ENCODE measurements around the gene MTTP. TPM values are rescaled to one million over a fixed set of nuclear protein-coding genes. Genes with fewer than 3 reads are reported as not detected.

Gene MTTP
- total and polyA plus RNA-seq, 11 donors: 0.44 to 5.0 (median 2.2) TPM

DNA sequence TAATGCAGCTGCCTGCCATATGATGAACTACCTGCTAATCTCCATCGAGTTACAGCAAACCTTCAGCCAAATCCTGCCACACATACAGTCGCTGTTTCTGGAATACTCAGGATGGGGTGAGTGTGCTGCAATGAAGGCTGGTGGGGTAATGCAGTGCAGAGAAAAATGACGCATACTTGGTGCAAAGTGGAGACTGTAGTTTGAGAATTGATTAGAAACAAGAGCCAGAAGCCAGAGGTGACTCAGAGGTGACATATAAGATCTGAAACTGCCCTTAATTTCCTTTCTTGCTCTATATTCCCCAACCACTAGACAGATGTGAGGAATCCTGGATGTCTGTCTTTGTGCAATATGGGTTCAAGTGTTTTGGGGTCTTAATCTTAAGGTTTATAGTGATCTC lies 61.0 kb downstream of the MTTP start:
- ATAC-seq (no peak), DNase-seq (no peak)
- no peaks in the 10 kb centered on the region for H3K36me3 ChIP-seq
- no peak overlapping the region for H3K27ac ChIP-seq
- H3K4me1 ChIP-seq: peaks cover 0 to 3% (median 0%) of the 10 kb centered on the region in 12 donors
- no peak for TF ChIP-seq CTCF (IDR thresholded peaks at IDR 0.05)
- TF ChIP-seq POLR2A (IDR thresholded peaks at IDR 0.05): no peak
- no peak overlapping the region for H3K4me3 ChIP-seq
- H3K9me3 ChIP-seq: peaks cover 0 to 3% (median 0%) of the 10 kb centered on the region in 12 donors
- WGBS, 4 donors: 73 to 86% (median 81%) methylated on average over 3 of the region's 3 CpGs
- no peaks in the 10 kb centered on the region for H3K27me3 ChIP-seq
- intact Hi-C loops (cut with DNase I): no loop called here

DNA sequence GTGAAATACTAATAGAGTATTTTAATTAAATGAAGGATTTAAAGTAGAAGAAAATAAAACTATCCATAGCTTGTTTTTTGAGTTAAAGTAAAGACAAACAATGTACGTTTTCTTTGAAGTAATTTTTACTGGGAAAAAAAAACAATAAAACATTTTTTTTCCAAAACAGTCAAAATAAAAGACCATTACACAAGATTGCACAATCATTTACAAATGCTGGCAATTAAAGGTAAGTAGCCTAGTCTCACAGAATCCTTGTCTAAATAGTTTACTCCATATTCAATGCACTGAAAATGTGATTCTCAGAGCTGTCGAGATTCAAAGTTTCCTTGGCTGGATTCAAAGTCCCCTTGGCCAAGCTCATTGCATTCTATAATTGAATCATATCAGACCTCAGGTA lies 61.8 kb downstream of the MTTP start:
- peaks cover 0 to 3% (median 0%) of the 10 kb centered on the region in 12 donors for H3K9me3 ChIP-seq

GRCh38 chr4:99637174-99637573 lies 62.5 kb downstream of the MTTP start:
- Histone ChIP-seq H3K27ac (no peak overlapping the region), H3K9me3 (peaks cover 0 to 3% (median 0%) of the 10 kb centered on the region in 12 donors), H3K36me3 (no peaks in the 10 kb centered on the region), H3K4me1 (peaks cover 0 to 3% (median 0%) of the 10 kb centered on the region in 12 donors), H3K4me3 (no peak overlapping the region), H3K27me3 (no peaks in the 10 kb centered on the region)
- ATAC-seq (no peak), DNase-seq (no peak)
- no peak for TF ChIP-seq CTCF (IDR thresholded peaks at IDR 0.05)
- TF ChIP-seq POLR2A (IDR thresholded peaks at IDR 0.05): no peak
- intact Hi-C loops (cut with DNase I): no loop called here
- WGBS, 4 donors: 46 to 67% (median 60%) methylated on average over 5 of the region's 5 CpGs

More for the DNA sequence above, 61.8 kb downstream of the MTTP start:
- intact Hi-C loops (cut with DNase I): no loop called here
- TF ChIP-seq CTCF (IDR thresholded peaks at IDR 0.05) (no peak), POLR2A (IDR thresholded peaks at IDR 0.05) (no peak)
- Histone ChIP-seq H3K27ac (no peak overlapping the region), H3K4me1 (no peaks in the 10 kb centered on the region), H3K27me3 (no peaks in the 10 kb centered on the region), H3K4me3 (no peak overlapping the region), H3K36me3 (no peaks in the 10 kb centered on the region)
- 78 to 90% (median 82%) methylated on average over 2 of the region's 2 CpGs for WGBS, 4 donors
- ATAC-seq: no peak
- DNase-seq: no peak

DNA sequence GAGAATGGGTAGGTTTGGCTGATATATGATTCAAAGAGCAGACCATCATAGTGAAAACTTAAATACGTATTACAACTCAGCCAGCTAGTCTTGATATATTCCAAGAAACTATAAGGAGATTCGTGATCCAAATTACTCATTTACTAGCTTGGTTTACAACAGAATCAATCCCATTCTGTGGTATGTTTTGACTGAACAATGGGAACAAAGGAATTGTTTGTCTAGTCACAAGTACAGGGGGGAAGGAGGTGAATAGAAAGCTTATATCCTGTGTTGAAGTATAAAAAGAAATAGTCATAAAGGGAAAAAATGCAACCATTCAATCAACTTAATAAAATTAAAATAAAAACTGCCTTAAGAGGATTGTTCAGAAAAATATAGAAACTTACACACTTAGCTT lies 66.1 kb downstream of the MTTP start:
- no peak overlapping the region for H3K27ac ChIP-seq
- DNase-seq (no peak), ATAC-seq (no peak)
- intact Hi-C loops (cut with DNase I): loop anchor here in 3 of 10 donors (5.0 to 10.0 kb wide), 4 partner anchors 76 to 164 kb away; partner anchors contain the start of gene TRMT10A (in 2 of the 3)
- H3K36me3 ChIP-seq: no peaks in the 10 kb centered on the region
- peaks cover 0 to 17% (median 3%) of the 10 kb centered on the region in 12 donors for H3K4me1 ChIP-seq
- no peak overlapping the region for H3K4me3 ChIP-seq
- no peak for TF ChIP-seq POLR2A (IDR thresholded peaks at IDR 0.05)
- TF ChIP-seq CTCF (IDR thresholded peaks at IDR 0.05): no peak
- WGBS, 4 donors: 65 to 81% (median 72%) methylated on average over 2 of the region's 2 CpGs
- H3K9me3 ChIP-seq: no peaks in the 10 kb centered on the region
- H3K27me3 ChIP-seq: no peaks in the 10 kb centered on the region

Data from heart left ventricle (tissue), 16 donors.